CD14-positive monocyte (primary cell): Measurements from ENCODE around the gene PPP1R1C. TPM values are rescaled to one million over a fixed set of nuclear protein-coding genes. Genes with fewer than 3 reads are reported as not detected.

Experiments
- DNase-seq, 3 donors: peaks; one replicate each; pipeline ENCODE4 v3.0.0-alpha.2; 2011 to 2022
- H2AFZ ChIP-seq: 2 replicates; pipeline ENCODE4 v1.6.0; 2012; ENCODE audit warnings: mild to moderate bottlenecking, low read depth, low read length, inconsistent platforms; ENCODE audit not compliant: insufficient read depth, poor library complexity, severe bottlenecking
- H3K27ac ChIP-seq, 2 donors: 1 replicate in 1 of 2; 2 replicates in 1 of 2; pipeline ENCODE4 v1.5.1; 2012 to 2013; ENCODE audit warnings: low read length in 2 of 2, control low read depth in 1 of 2, inconsistent platforms in 1 of 2, low read depth in 1 of 2, mild to moderate bottlenecking in 1 of 2
- H3K27me3 ChIP-seq, 2 donors: one replicate each; pipeline versions ENCODE4 v1.6.0 to v1.6.1; 2011 to 2013; ENCODE audit warnings: low read length in 2 of 2; ENCODE audit not compliant: control insufficient read depth in 2 of 2, insufficient read depth in 2 of 2
- H3K36me3 ChIP-seq, 2 donors: replicated peaks in 1 of 2; 1 replicate in 1 of 2; 2 replicates in 1 of 2; pipeline versions ENCODE4 v1.5.1 to v1.6.1; 2012 to 2013; ENCODE audit warnings: low read length in 2 of 2, control low read depth in 1 of 2, inconsistent platforms in 1 of 2, mild to moderate bottlenecking in 1 of 2; ENCODE audit not compliant: insufficient read depth in 2 of 2, control insufficient read depth in 1 of 2
- H3K4me1 ChIP-seq, 2 donors: 1 replicate in 1 of 2; 2 replicates in 1 of 2; pipeline versions ENCODE4 v1.5.1 to v1.6.1; 2012 to 2013; ENCODE audit warnings: low read length in 2 of 2, control low read depth in 1 of 2, inconsistent platforms in 1 of 2, mild to moderate bottlenecking in 1 of 2, moderate library complexity in 1 of 2; ENCODE audit not compliant: insufficient read depth in 2 of 2, control insufficient read depth in 1 of 2
- H3K4me2 ChIP-seq: replicated peaks from 2 replicates; pipeline ENCODE3; 2012; ENCODE audit warnings: low read length, moderate library complexity, mild to moderate bottlenecking; ENCODE audit not compliant: poor library complexity, severe bottlenecking; ENCODE audit errors: extremely low read depth
- H3K4me3 ChIP-seq, 3 experiments: fragments of 200-600 bp in 1 of 3; sonication (generic) in 1 of 3; replicated peaks in 1 of 3; 1 replicate in 2 of 3; 2 replicates in 1 of 3; pipeline ENCODE4 v1.5.1; 2011 to 2013; ENCODE audit warnings: low read length in 3 of 3, mild to moderate bottlenecking in 3 of 3, control low read depth in 2 of 3, low read depth in 2 of 3, inconsistent platforms in 1 of 3, moderate library complexity in 1 of 3
- H3K79me2 ChIP-seq: 2 replicates; pipeline ENCODE4 v1.6.0; 2012; ENCODE audit warnings: mild to moderate bottlenecking, control low read depth, inconsistent platforms, low read length, moderate library complexity; ENCODE audit not compliant: insufficient read depth
- H3K9ac ChIP-seq: 2 replicates; pipeline ENCODE4 v1.6.0; 2017; ENCODE audit warnings: low read length, mild to moderate bottlenecking; ENCODE audit not compliant: insufficient read depth, poor library complexity, severe bottlenecking
- H3K9me3 ChIP-seq, 2 donors: replicated peaks in 1 of 2; 1 replicate in 1 of 2; 2 replicates in 1 of 2; pipeline versions ENCODE4 v1.5.1 to v1.6.1; 2012 to 2013; ENCODE audit warnings: low read length in 2 of 2, control low read depth in 1 of 2; ENCODE audit not compliant: control insufficient read depth in 1 of 2, insufficient read depth in 1 of 2
- H4K20me1 ChIP-seq: 2 replicates; pipeline ENCODE4 v1.6.0; 2012; ENCODE audit warnings: mild to moderate bottlenecking, low read length, control low read depth, moderate library complexity; ENCODE audit not compliant: insufficient read depth
- H3K27ac Mint-ChIP-seq, 7 donors: one replicate each; pipeline ENCODE4 v1.8.0; 2020; ENCODE audit warnings: mild to moderate bottlenecking in 7 of 7, mixed read lengths in 7 of 7, moderate library complexity in 6 of 7, inconsistent platforms in 2 of 7
- H3K27me3 Mint-ChIP-seq, 3 donors: one replicate each; pipeline ENCODE4 v1.8.0; 2021 to 2022; ENCODE audit warnings: low read depth in 3 of 3, mild to moderate bottlenecking in 3 of 3, mixed read lengths in 3 of 3, moderate library complexity in 3 of 3, inconsistent platforms in 1 of 3
- H3K36me3 Mint-ChIP-seq, 2 donors: one replicate each; pipeline ENCODE4 v1.8.0; 2020; ENCODE audit warnings: mixed read lengths in 2 of 2, inconsistent platforms in 1 of 2, mild to moderate bottlenecking in 1 of 2
- H3K4me1 Mint-ChIP-seq: one replicate; pipeline ENCODE4 v1.8.0; 2020; ENCODE audit warnings: mild to moderate bottlenecking, mixed read lengths
- H3K4me3 Mint-ChIP-seq, 2 donors: one replicate each; pipeline ENCODE4 v1.8.0; 2020; ENCODE audit warnings: mild to moderate bottlenecking in 2 of 2, mixed read lengths in 2 of 2, moderate library complexity in 1 of 2
- H3K9me3 Mint-ChIP-seq, 7 donors: one replicate each; pipeline ENCODE4 v1.8.0; 2020 to 2022; ENCODE audit warnings: mixed read lengths in 7 of 7, mild to moderate bottlenecking in 6 of 7, moderate library complexity in 6 of 7, inconsistent platforms in 2 of 7
- WGBS: methylation state at CpG from one replicate; pipeline ENCODE4 v1.1.5; 2013; ENCODE audit warnings: missing lambda C conversion rate; ENCODE audit not compliant: insufficient coverage; 5-methylcytosine and 5-hydroxymethylcytosine counted together
- intact Hi-C, 2 donors: fragments of 100-400 bp; cut with micrococcal nuclease; formaldehyde crosslinking; loops; one replicate each; pipeline versions ENCODE4 v1.15.0 to v1.15.1; 2023
- polyA plus RNA-seq, 3 donors: library from polyadenylated mRNA; depleted of rRNA in 1 of 3; unstranded in 2 of 3; stranded (reverse) in 1 of 3; fragments of 300-500 nt in 2 of 3; fragments of >200 nt in 1 of 3; fragmentation: Illumina TruSeq in 2 of 3; gene quantifications; 1 replicate in 2 of 3; 2 replicates in 1 of 3; pipeline ENCODE4 v1.2.3, GENCODE V29; 2012 to 2021
- TF ChIP-seq, protein P1 (sequence below): fragments of 200-600 bp; IDR thresholded peaks from one replicate; pipeline ENCODE4 v1.8.0; 2022; ENCODE audit warnings: antibody characterized with exemption, mild to moderate bottlenecking

Gene PPP1R1C
- polyA plus RNA-seq, 3 donors = not detected

DNA sequence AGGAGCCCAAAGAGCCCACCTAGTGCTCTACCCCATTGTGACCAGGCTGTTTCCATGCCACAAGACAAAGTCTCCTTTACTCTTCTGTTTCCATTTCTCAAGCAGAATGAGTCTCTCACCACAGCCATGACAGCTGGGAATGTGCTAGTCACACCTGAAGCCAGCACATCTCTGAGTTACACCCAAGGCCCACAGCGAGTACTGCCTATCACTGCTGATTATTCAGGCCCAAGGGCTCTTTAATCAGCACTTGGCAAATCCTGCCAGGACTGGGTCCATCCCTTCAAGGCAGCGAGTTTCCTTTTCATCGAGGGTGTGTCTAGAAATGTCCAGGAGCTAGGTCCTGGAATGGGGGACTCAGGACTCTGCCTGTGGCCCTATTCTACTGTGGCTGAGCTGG lies 14.6 kb upstream of the PPP1R1C start:
- Histone ChIP-seq H3K4me3 (no peak overlapping the region), H3K79me2 (no peaks in the 10 kb centered on the region), H3K27ac (no peak overlapping the region), H4K20me1 (no peaks in the 10 kb centered on the region), H3K9ac (no peak overlapping the region), H3K36me3 (no peaks in the 10 kb centered on the region), H2AFZ (no peak overlapping the region), H3K27me3 (no peaks in the 10 kb centered on the region), H3K4me2 (no peak overlapping the region), H3K9me3 (no peaks in the 10 kb centered on the region), H3K4me1 (no peaks in the 10 kb centered on the region)
- no peak for DNase-seq
- Mint-ChIP-seq H3K27me3 (peaks cover 0 to 3% (median 0%) of the 10 kb centered on the region in 3 donors), H3K36me3 (no peaks in the 10 kb centered on the region), H3K9me3 (peaks cover 0 to 9% (median 2%) of the 10 kb centered on the region in 7 donors), H3K4me1 (no peaks in the 10 kb centered on the region), H3K4me3 (no peak overlapping the region), H3K27ac (no peak overlapping the region)
- 97% methylated on average over 3 of the region's 3 CpGs for WGBS
- intact Hi-C loops = no loop called here
- TF ChIP-seq, protein P1, sequence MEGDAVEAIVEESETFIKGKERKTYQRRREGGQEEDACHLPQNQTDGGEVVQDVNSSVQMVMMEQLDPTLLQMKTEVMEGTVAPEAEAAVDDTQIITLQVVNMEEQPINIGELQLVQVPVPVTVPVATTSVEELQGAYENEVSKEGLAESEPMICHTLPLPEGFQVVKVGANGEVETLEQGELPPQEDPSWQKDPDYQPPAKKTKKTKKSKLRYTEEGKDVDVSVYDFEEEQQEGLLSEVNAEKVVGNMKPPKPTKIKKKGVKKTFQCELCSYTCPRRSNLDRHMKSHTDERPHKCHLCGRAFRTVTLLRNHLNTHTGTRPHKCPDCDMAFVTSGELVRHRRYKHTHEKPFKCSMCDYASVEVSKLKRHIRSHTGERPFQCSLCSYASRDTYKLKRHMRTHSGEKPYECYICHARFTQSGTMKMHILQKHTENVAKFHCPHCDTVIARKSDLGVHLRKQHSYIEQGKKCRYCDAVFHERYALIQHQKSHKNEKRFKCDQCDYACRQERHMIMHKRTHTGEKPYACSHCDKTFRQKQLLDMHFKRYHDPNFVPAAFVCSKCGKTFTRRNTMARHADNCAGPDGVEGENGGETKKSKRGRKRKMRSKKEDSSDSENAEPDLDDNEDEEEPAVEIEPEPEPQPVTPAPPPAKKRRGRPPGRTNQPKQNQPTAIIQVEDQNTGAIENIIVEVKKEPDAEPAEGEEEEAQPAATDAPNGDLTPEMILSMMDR = no peak

DNA sequence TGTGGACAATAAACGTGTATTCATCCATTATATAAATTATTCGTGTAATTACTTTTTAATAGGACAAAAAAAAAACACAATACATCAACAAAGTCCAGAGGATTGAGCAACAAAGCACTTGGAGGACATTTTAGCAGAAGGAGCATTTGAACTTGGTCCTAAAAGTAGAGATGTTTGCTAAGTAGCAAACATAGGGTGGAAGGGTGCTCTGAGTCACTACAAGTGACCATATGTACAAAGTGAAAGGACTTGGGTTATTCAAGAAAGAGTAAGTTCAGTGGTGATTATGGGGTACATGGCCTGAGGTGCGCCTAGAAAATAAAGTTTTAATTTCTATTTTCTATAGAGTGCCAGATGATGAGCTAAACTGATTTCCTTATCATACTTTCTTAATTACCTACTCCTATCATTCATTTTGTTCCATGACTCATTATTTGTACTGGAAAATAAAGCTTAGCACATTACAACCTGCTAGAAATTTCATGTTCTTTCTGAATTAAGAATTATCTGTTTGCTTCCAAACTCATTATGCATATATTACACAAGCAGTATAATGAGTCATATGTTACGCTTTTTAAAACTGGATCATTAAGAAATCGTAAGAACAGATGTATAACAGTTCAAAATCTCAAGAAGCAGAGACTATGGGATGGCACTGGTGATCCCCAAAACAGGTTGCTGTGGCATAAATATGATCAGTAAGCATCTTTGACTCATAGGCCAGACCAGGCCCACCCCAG lies 13.1 kb upstream of the PPP1R1C start:
- no peaks in the 10 kb centered on the region for H3K4me1 ChIP-seq
- no peaks in the 10 kb centered on the region for H3K4me1 Mint-ChIP-seq
- H3K9ac ChIP-seq = no peak overlapping the region
- no peak overlapping the region for H3K4me2 ChIP-seq
- DNase-seq = no peak
- intact Hi-C loops = no loop called here
- no peaks in the 10 kb centered on the region for H3K79me2 ChIP-seq
- H3K9me3 ChIP-seq = no peaks in the 10 kb centered on the region
- no peak overlapping the region for H2AFZ ChIP-seq
- H3K27ac Mint-ChIP-seq = no peak overlapping the region
- TF ChIP-seq, protein P1 = no peak
- no peaks in the 10 kb centered on the region for H3K36me3 Mint-ChIP-seq
- 90% methylated on average over 2 of the region's 5 CpGs for WGBS
- no peaks in the 10 kb centered on the region for H4K20me1 ChIP-seq
- peaks cover 0 to 3% (median 0%) of the 10 kb centered on the region in 3 donors for H3K27me3 Mint-ChIP-seq
- H3K27me3 ChIP-seq = no peaks in the 10 kb centered on the region
- peaks cover 0 to 7% (median 2%) of the 10 kb centered on the region in 7 donors for H3K9me3 Mint-ChIP-seq
- H3K27ac ChIP-seq = no peak overlapping the region
- no peaks in the 10 kb centered on the region for H3K36me3 ChIP-seq
- H3K4me3 ChIP-seq = no peak overlapping the region
- H3K4me3 Mint-ChIP-seq = no peak overlapping the region
